H9 (cell line): ENCODE results near the gene OR51A7. TPM values are rescaled to one million over a fixed set of nuclear protein-coding genes. Genes with fewer than 3 reads are reported as not detected.

ENCODE experiments used
- DNase-seq: peaks from one replicate; pipeline ENCODE4 v3.0.0-alpha.2; 2017
- H2AFZ ChIP-seq: one replicate; pipeline ENCODE4 v1.6.1; 2013; ENCODE audit warnings: mild to moderate bottlenecking, low read length, control low read depth, moderate library complexity
- H2AK5ac ChIP-seq: 2 replicates; pipeline ENCODE4 v1.6.1; 2013; ENCODE audit warnings: low read length, control low read depth, mixed read lengths; ENCODE audit not compliant: insufficient read length
- H2BK120ac ChIP-seq: one replicate; pipeline ENCODE4 v1.6.1; 2013; ENCODE audit warnings: low read depth, mild to moderate bottlenecking, low read length, control low read depth, inconsistent platforms; ENCODE audit not compliant: poor library complexity, severe bottlenecking
- H2BK12ac ChIP-seq: 2 replicates; pipeline ENCODE4 v1.6.1; 2013; ENCODE audit warnings: low read length, control low read depth, mixed read lengths, low read depth; ENCODE audit not compliant: insufficient read length
- H2BK15ac ChIP-seq: 2 replicates; pipeline ENCODE4 v1.6.1; 2013; ENCODE audit warnings: low read depth, low read length, control low read depth
- H2BK20ac ChIP-seq: one replicate; pipeline ENCODE4 v1.6.1; 2013; ENCODE audit warnings: low read depth, mild to moderate bottlenecking, low read length, control low read depth, inconsistent platforms; ENCODE audit not compliant: poor library complexity, severe bottlenecking
- H2BK5ac ChIP-seq: 2 replicates; pipeline ENCODE4 v1.6.1; 2013; ENCODE audit warnings: low read length, control low read depth, mixed read lengths; ENCODE audit not compliant: insufficient read length
- H3K14ac ChIP-seq: 2 replicates; pipeline ENCODE4 v1.6.1; 2013; ENCODE audit warnings: low read length, control low read depth; ENCODE audit not compliant: insufficient read depth
- H3K18ac ChIP-seq: 2 replicates; pipeline ENCODE4 v1.6.1; 2013; ENCODE audit warnings: low read depth, mild to moderate bottlenecking, mixed read lengths, low read length, control low read depth; ENCODE audit not compliant: insufficient read length
- H3K23ac ChIP-seq: 2 replicates; pipeline ENCODE4 v1.6.1; 2013; ENCODE audit warnings: low read length, control low read depth, mixed read lengths, low read depth; ENCODE audit not compliant: insufficient read length
- H3K23me2 ChIP-seq: 2 replicates; pipeline ENCODE4 v1.6.1; 2013; ENCODE audit warnings: low read depth, mild to moderate bottlenecking, mixed read lengths, low read length, control low read depth; ENCODE audit not compliant: insufficient read length, poor library complexity, severe bottlenecking
- H3K27ac ChIP-seq: 2 replicates; pipeline ENCODE4 v1.5.1; 2013; ENCODE audit warnings: low read length, control low read depth, mixed read lengths, low read depth; ENCODE audit not compliant: insufficient read length
- H3K27me3 ChIP-seq: 2 replicates; pipeline ENCODE4 v1.6.1; 2013; ENCODE audit warnings: low read length, control low read depth, inconsistent platforms; ENCODE audit not compliant: insufficient read depth
- H3K4ac ChIP-seq: 2 replicates; pipeline ENCODE4 v1.6.1; 2013; ENCODE audit warnings: low read depth, mild to moderate bottlenecking, control low read depth, inconsistent platforms, low read length, moderate library complexity
- H3K4me1 ChIP-seq: 2 replicates; pipeline ENCODE4 v1.6.1; 2013; ENCODE audit warnings: low read length, control low read depth, inconsistent platforms; ENCODE audit not compliant: insufficient read depth
- H3K4me2 ChIP-seq: 2 replicates; pipeline ENCODE4 v1.6.1; 2013; ENCODE audit warnings: low read length, control low read depth, mixed read lengths; ENCODE audit not compliant: insufficient read length, insufficient read depth
- H3K56ac ChIP-seq: 2 replicates; pipeline ENCODE4 v1.6.1; 2013; ENCODE audit warnings: low read depth, mild to moderate bottlenecking, mixed read lengths, low read length, control low read depth; ENCODE audit not compliant: insufficient read length
- H3K79me1 ChIP-seq: 2 replicates; pipeline ENCODE4 v1.6.1; 2013; ENCODE audit warnings: low read depth, mild to moderate bottlenecking, moderate library complexity, low read length, control low read depth, inconsistent platforms; ENCODE audit not compliant: insufficient read depth, poor library complexity, severe bottlenecking
- H3K79me2 ChIP-seq: 2 replicates; pipeline ENCODE4 v1.6.1; 2013; ENCODE audit warnings: low read length, control low read depth, inconsistent platforms; ENCODE audit not compliant: insufficient read depth
- H3K9ac ChIP-seq: 2 replicates; pipeline ENCODE4 v1.6.1; 2013; ENCODE audit warnings: low read length, control low read depth, mixed read lengths; ENCODE audit not compliant: insufficient read length; ENCODE audit errors: extremely low read depth
- H3K9me3 ChIP-seq: one replicate; pipeline ENCODE4 v1.6.1; 2013; ENCODE audit warnings: low read depth, low read length, inconsistent platforms; ENCODE audit not compliant: control insufficient read depth
- H3T11ph ChIP-seq: one replicate; pipeline ENCODE4 v1.6.1; 2013; ENCODE audit warnings: mild to moderate bottlenecking, low read length, control low read depth, inconsistent platforms
- H4K20me1 ChIP-seq: one replicate; pipeline ENCODE4 v1.6.1; 2013; ENCODE audit not compliant: control insufficient read depth, insufficient read length, insufficient read depth
- H4K5ac ChIP-seq: 2 replicates; pipeline ENCODE4 v1.6.1; 2013; ENCODE audit warnings: low read depth, mild to moderate bottlenecking, mixed read lengths, low read length, control low read depth; ENCODE audit not compliant: insufficient read length
- H4K8ac ChIP-seq: replicated peaks from 2 replicates; pipeline ENCODE4 v1.6.1; 2013; ENCODE audit warnings: low read length, control low read depth, mixed read lengths, low read depth; ENCODE audit not compliant: insufficient read length
- H4K91ac ChIP-seq: 2 replicates; pipeline ENCODE4 v1.6.1; 2013; ENCODE audit warnings: low read depth, mild to moderate bottlenecking, moderate library complexity, mixed read lengths, low read length, control low read depth; ENCODE audit not compliant: insufficient read length
- H3K27ac Mint-ChIP-seq, 3 experiments: 2 replicates in 2 of 3; 3 replicates in 1 of 3; pipeline ENCODE4 v1.8.0; 2020 to 2021; ENCODE audit warnings: mixed read lengths in 3 of 3, mild to moderate bottlenecking in 1 of 3, moderate library complexity in 1 of 3
- H3K27me3 Mint-ChIP-seq: 2 replicates; pipeline ENCODE4 v1.8.0; 2021; ENCODE audit warnings: low read depth, mild to moderate bottlenecking, moderate library complexity, mixed read lengths
- H3K36me3 Mint-ChIP-seq, 3 experiments: 2 replicates in 2 of 3; 3 replicates in 1 of 3; pipeline ENCODE4 v1.8.0; 2020 to 2021; ENCODE audit warnings: low read depth in 3 of 3, mixed read lengths in 3 of 3; ENCODE audit not compliant: insufficient read depth in 1 of 3
- H3K4me1 Mint-ChIP-seq, 2 experiments: 2 replicates each; pipeline ENCODE4 v1.8.0; 2020; ENCODE audit warnings: mixed read lengths in 2 of 2
- H3K4me3 Mint-ChIP-seq, 2 experiments: 2 replicates in 1 of 2; 3 replicates in 1 of 2; pipeline ENCODE4 v1.8.0; 2020 to 2021; ENCODE audit warnings: mild to moderate bottlenecking in 2 of 2, mixed read lengths in 2 of 2, moderate library complexity in 1 of 2
- H3K9me3 Mint-ChIP-seq, 2 experiments: 2 replicates in 1 of 2; 3 replicates in 1 of 2; pipeline ENCODE4 v1.8.0; 2020; ENCODE audit warnings: mild to moderate bottlenecking in 2 of 2, mixed read lengths in 2 of 2, moderate library complexity in 1 of 2
- CTCF ChIP-seq: fragments of 200-600 bp; sonication (generic); conservative IDR thresholded peaks from 3 replicates; pipeline ENCODE4 v1.8.0; 2021; ENCODE audit warnings: antibody characterized with exemption, mild to moderate bottlenecking
- WGBS: extraction: QIAGEN DNeasy Blood & Tissue Kit; methylation state at CpG from one replicate; pipeline ENCODE4 v1.1.7; 2013; ENCODE audit warnings: missing lambda C conversion rate, low lambda C conversion rate, mixed read lengths; ENCODE audit not compliant: insufficient read length; ENCODE audit errors: extremely low coverage; 5-methylcytosine and 5-hydroxymethylcytosine counted together
- total RNA-seq: library from RNA; stranded (reverse); gene quantifications from 2 replicates; pipeline ENCODE4 v1.2.1, GENCODE V29; 2021

Gene OR51A7
- total RNA-seq, 1 experiment from 2014 or later = not detected

- H3K36me3 Mint-ChIP-seq = peaks cover 0 to 12% (median 4%) of the 10 kb centered on the region in 3 experiments; a peak in 4 of 7 replicates
- peaks cover 38 to 41% of the 10 kb centered on the region in 2 experiments for H3K4me1 Mint-ChIP-seq
- no peak overlapping the region for H3T11ph ChIP-seq
- H3K23ac ChIP-seq = no peak overlapping the region
- H4K20me1 ChIP-seq = no peaks in the 10 kb centered on the region
- H2BK5ac ChIP-seq = no peak overlapping the region
- no peak overlapping the region for H3K56ac ChIP-seq
- H2BK20ac ChIP-seq = no peak overlapping the region
- H3K9me3 ChIP-seq = no peaks in the 10 kb centered on the region
- H3K18ac ChIP-seq = no peak overlapping the region
- H3K4me1 ChIP-seq = peaks cover 2% of the 10 kb centered on the region
- no peaks in the 10 kb centered on the region for H3K79me2 ChIP-seq
- H3K27me3 ChIP-seq = no peaks in the 10 kb centered on the region
- H3K27ac ChIP-seq = no peak overlapping the region
- H4K5ac ChIP-seq = no peak overlapping the region
- TF ChIP-seq CTCF = no peak
- H3K79me1 ChIP-seq = no peaks in the 10 kb centered on the region
- H3K14ac ChIP-seq = no peak overlapping the region
- H3K4ac ChIP-seq = no peak overlapping the region
- no peak overlapping the region for H4K8ac ChIP-seq
- H2BK15ac ChIP-seq = no peak overlapping the region
- H3K23me2 ChIP-seq = no peaks in the 10 kb centered on the region
- peaks cover 2% of the 10 kb centered on the region; the same call in 1 of the 2 replicates for H3K27me3 Mint-ChIP-seq
- DNase-seq = no peak
- no peak overlapping the region for H3K9ac ChIP-seq
- no peak overlapping the region for H2AK5ac ChIP-seq
- no peak overlapping the region for H2AFZ ChIP-seq
- H4K91ac ChIP-seq = no peak overlapping the region
- no peak overlapping the region for H3K4me2 ChIP-seq
- peak overlapping the region in 1 of 3 experiments; percentile 86; a peak in 2 of 7 replicates for H3K27ac Mint-ChIP-seq
- H2BK120ac ChIP-seq = no peak overlapping the region
- WGBS = no CpG with 5 or more reads among the region's 4 CpGs
- peaks cover 6 to 7% of the 10 kb centered on the region in 2 experiments for H3K9me3 Mint-ChIP-seq
- no peak overlapping the region for H2BK12ac ChIP-seq
- no peak overlapping the region for H3K4me3 Mint-ChIP-seq
These were observed 39.7 kb upstream of the OR51A7 start for GRCh38 chr11:4863876-4864275.
